Muscle layer of colon (tissue), 2 donors: ENCODE measurements around the gene HTR1A.

Source experiments
- H3K27ac ChIP-seq: one replicate; pipeline ENCODE4 v1.7.0; 2013; ENCODE audit warnings: low read depth, mild to moderate bottlenecking, low read length, moderate library complexity
- H3K27me3 ChIP-seq, 2 donors: one replicate each; pipeline ENCODE4 v1.7.0; 2013; ENCODE audit warnings: low read length in 2 of 2, mild to moderate bottlenecking in 2 of 2; ENCODE audit not compliant: insufficient read depth in 2 of 2, control insufficient read depth in 1 of 2
- H3K36me3 ChIP-seq: one replicate; pipeline ENCODE4 v1.7.0; 2013; ENCODE audit warnings: mild to moderate bottlenecking, low read length; ENCODE audit not compliant: insufficient read depth
- H3K4me1 ChIP-seq: one replicate; pipeline ENCODE4 v1.7.0; 2013; ENCODE audit warnings: mild to moderate bottlenecking, low read length; ENCODE audit not compliant: insufficient read depth
- H3K4me3 ChIP-seq, 2 donors: one replicate each; pipeline ENCODE4 v1.7.0; 2013; ENCODE audit warnings: low read length in 2 of 2, low read depth in 1 of 2, mild to moderate bottlenecking in 1 of 2, moderate library complexity in 1 of 2
- H3K9ac ChIP-seq: one replicate; pipeline ENCODE4 v1.7.0; 2013; ENCODE audit warnings: low read length
- H3K9me3 ChIP-seq: one replicate; pipeline ENCODE4 v1.7.0; 2013; ENCODE audit warnings: mild to moderate bottlenecking, low read length
- donor health status: abdominal sarcoma.
- donor health status: Adenocarcinoma of cecum.

The HTR1A gene

DNA sequence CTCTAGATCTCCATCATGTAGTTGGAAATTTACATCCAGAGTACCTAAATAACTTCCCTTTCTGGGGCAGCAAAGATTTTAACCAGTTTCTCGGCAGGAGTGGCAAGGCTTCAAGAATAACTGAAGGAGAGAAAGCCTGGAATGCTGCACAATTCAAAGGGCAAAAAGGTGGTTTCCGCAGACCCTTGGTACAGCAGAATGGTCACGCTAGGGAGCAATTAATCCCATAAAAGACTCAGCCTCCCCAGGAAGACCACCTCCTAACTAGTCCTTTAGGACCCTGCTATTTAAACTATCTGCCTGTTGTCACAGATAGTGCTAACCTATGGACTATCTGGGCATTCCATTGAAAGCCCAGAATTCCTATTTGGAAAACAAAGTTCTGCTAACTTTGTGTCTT, 3.6 kb downstream of the HTR1A start:
- H3K27ac ChIP-seq, result no peak overlapping the region
- no peak overlapping the region for H3K9ac ChIP-seq
- no peaks in the 10 kb centered on the region for H3K36me3 ChIP-seq
- H3K27me3 ChIP-seq, result peaks cover 0 to 21% of the 10 kb centered on the region in 2 donors
- no peaks in the 10 kb centered on the region for H3K4me1 ChIP-seq
- no peak overlapping the region for H3K4me3 ChIP-seq
- H3K9me3 ChIP-seq, result no peaks in the 10 kb centered on the region

DNA sequence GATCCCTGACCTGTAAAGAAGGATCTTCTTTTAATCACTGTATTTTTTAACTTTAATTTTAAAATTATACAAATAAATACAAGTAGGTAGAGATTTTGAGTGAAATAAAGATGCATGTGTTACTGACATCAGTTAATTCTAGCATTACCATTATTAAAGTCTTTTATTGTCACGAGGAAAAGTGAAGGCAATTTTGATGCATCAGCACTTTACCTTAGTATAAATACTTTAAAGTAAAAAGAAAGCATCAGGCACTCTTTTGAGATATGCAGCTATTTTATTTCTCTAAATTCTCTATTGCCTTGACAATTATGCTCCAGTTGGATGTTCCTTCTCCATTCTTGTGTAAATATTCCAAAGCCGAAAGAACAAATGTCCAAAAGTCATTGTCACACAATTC, 4.6 kb downstream of the HTR1A start:
- H3K27me3 ChIP-seq, result peaks cover 0 to 21% of the 10 kb centered on the region in 2 donors
- H3K9ac ChIP-seq, result no peak overlapping the region
- no peaks in the 10 kb centered on the region for H3K36me3 ChIP-seq
- H3K4me3 ChIP-seq, result no peak overlapping the region
- no peaks in the 10 kb centered on the region for H3K4me1 ChIP-seq
- no peaks in the 10 kb centered on the region for H3K9me3 ChIP-seq
- H3K27ac ChIP-seq, result no peak overlapping the region

DNA sequence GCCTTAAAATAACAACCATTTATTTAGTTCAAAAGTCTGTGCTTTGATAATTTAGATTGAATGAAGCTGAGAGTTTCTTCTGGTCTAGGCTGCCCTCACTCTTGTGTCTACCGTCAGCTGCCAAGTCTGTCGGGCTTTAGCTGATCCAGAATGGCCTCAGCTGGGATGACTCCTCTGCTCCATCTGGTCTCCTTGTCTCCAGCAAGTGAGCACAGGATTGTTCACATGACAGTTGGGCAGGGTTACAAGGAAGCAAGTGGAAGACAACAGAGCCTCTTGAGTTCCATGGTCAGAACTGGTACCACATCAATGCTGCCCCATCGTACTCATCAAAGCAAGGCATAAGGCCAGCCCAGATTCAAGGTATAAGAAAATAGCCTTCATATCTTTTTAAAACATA, 9.0 kb downstream of the HTR1A start:
- no peak overlapping the region for H3K9ac ChIP-seq
- no peak overlapping the region for H3K27ac ChIP-seq
- no peaks in the 10 kb centered on the region for H3K27me3 ChIP-seq
- H3K9me3 ChIP-seq, result no peaks in the 10 kb centered on the region
- H3K36me3 ChIP-seq, result no peaks in the 10 kb centered on the region
- no peaks in the 10 kb centered on the region for H3K4me1 ChIP-seq
- H3K4me3 ChIP-seq, result no peak overlapping the region

DNA sequence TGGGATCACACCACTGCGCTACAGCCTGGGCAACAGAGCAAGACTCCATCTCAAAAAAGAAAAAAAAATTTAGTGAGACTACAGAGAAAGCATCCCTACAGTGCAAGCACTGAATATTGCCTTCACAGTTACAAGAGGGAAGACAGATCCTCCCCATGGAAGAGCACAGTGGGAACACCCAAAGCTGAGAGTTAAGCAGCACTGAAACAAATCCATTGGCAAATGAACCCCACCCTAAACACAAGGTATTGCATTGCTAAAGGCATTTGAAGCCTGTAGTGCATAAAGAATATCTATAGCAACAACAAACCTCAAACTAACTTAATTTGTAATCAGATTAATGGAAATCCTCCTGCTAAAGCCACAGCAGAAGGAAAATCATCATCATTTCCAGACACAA, 27.1 kb downstream of the HTR1A start:
- Histone ChIP-seq H3K27me3 (no peaks in the 10 kb centered on the region), H3K9ac (no peak overlapping the region), H3K27ac (no peak overlapping the region), H3K4me1 (no peaks in the 10 kb centered on the region), H3K4me3 (no peak overlapping the region), H3K9me3 (no peaks in the 10 kb centered on the region), H3K36me3 (no peaks in the 10 kb centered on the region)

DNA sequence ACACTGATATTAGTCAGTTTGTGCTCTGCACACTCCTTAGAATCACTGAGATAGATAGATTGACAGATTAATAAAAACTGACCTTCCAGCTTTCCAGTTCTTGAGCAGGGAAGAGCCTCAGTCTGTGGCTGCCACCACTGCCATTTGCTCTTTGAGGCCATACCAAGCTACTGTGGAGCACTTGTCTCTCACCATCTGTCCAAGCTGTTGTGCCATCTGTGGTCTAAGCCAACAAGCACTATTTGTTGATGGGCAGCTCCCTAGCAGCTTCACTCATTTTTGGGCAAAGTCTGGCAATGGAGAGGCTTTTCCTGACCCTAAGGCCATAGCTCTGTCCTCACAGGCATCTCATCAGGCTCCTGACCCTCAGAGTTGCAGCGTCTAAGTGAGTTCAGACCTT, 30.4 kb downstream of the HTR1A start:
- H3K36me3 ChIP-seq, result no peaks in the 10 kb centered on the region
- no peak overlapping the region for H3K4me3 ChIP-seq
- no peaks in the 10 kb centered on the region for H3K27me3 ChIP-seq
- H3K9ac ChIP-seq, result no peak overlapping the region
- H3K9me3 ChIP-seq, result no peaks in the 10 kb centered on the region
- no peak overlapping the region for H3K27ac ChIP-seq
- no peaks in the 10 kb centered on the region for H3K4me1 ChIP-seq

DNA sequence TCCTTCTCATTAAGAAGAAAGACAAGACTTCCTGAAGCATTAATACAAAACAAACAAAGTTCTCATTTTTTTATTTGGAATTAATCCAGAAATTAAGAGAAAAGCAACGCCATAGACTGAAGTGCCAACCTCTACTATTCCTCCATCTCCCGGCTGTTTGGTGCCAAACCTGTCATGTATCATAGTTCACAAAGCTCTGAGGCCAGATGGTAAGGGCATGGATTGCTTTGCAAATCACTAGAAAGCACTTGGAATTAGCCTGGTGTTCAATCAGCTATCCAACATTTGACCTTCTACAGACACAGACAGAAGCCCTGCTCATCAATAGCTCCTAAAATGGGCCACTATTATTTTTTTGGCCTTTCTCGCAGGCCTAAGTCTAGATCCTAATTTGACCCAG, 33.8 kb downstream of the HTR1A start:
- H3K9me3 ChIP-seq, result no peaks in the 10 kb centered on the region
- H3K27me3 ChIP-seq, result no peaks in the 10 kb centered on the region
- H3K4me3 ChIP-seq, result no peak overlapping the region
- no peaks in the 10 kb centered on the region for H3K4me1 ChIP-seq
- H3K9ac ChIP-seq, result no peak overlapping the region
- H3K27ac ChIP-seq, result no peak overlapping the region
- H3K36me3 ChIP-seq, result no peaks in the 10 kb centered on the region

DNA sequence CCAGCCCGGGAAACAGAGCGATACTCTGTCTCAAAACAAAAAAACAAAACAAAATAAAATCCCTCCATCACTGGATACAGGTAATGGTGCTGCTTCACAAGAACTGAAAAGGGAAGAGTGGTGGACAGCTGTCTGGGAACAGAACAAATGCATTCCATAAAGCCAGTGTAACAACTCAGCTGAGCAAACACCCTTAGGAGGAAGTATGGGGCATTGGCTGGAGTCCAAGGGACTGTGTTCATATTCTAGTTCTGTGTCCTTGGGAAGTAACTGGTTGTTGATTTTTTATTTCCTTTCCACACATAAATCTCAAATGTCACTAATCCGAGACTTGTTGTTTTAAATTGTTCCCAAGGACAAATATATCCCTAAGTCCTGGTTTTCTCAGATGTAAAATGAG, 38.3 kb downstream of the HTR1A start:
- H3K36me3 ChIP-seq, result no peaks in the 10 kb centered on the region
- no peak overlapping the region for H3K4me3 ChIP-seq
- H3K27me3 ChIP-seq, result no peaks in the 10 kb centered on the region
- H3K9me3 ChIP-seq, result no peaks in the 10 kb centered on the region
- no peaks in the 10 kb centered on the region for H3K4me1 ChIP-seq
- H3K9ac ChIP-seq, result no peak overlapping the region
- no peak overlapping the region for H3K27ac ChIP-seq

DNA sequence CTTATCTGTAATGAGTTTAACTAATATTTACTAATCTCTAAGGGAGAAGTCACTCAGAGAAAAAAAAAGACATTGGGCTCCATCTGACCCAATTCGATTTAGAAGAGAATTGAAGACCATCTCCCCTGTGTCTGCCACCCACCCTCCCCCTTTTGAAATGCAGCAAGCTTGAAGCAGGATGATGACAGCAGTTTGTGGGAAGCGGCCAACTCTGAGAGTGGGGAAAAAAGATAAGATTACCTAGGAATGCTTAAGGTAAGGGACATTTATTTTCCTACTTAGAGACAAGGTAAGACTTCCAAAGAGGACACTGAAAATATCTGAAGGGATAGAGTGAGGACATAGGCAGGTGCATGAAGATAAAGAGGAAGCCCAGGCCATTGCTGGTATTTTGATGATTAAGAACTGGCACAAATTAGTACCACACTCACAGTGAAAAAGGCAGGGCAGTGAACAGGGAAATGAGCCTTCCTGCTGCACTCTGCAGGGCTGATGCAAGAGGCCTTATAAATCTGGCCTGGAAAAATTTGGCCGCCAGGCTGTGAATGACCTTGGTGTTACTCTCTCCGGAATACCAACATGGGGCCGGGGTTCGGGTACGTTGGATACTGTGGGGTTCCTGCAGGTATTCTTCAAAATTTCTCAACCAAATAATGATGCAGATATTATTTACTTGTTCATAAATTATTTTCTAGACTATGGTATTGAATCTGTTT, 42.3 kb downstream of the HTR1A start:
- Histone ChIP-seq H3K4me1 (no peaks in the 10 kb centered on the region), H3K9ac (no peak overlapping the region), H3K36me3 (no peaks in the 10 kb centered on the region), H3K4me3 (no peak overlapping the region), H3K27me3 (no peaks in the 10 kb centered on the region), H3K9me3 (no peaks in the 10 kb centered on the region), H3K27ac (no peak overlapping the region)

DNA sequence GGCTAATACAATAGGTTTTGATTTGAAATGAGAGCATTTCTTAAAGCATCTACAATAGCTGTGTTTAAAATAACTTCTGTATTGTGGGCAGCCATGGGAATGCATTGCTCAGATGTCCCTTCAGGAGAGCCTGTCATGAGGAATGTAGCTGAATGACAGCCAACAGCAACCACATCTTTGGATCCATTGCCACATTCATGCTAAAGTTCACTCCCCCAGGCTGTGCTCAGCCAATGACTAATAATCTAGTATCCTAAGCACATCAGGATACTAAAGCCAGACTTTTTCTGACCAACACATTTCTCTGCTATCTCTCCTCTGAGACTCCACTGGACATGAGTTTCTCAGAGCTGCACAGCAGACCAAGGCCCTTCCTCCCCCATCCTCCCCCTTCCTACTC, 45.5 kb downstream of the HTR1A start:
- H3K9me3 ChIP-seq, result no peaks in the 10 kb centered on the region
- H3K4me1 ChIP-seq, result no peaks in the 10 kb centered on the region
- H3K36me3 ChIP-seq, result no peaks in the 10 kb centered on the region
- no peak overlapping the region for H3K4me3 ChIP-seq
- H3K9ac ChIP-seq, result no peak overlapping the region
- no peaks in the 10 kb centered on the region for H3K27me3 ChIP-seq
- H3K27ac ChIP-seq, result no peak overlapping the region

DNA sequence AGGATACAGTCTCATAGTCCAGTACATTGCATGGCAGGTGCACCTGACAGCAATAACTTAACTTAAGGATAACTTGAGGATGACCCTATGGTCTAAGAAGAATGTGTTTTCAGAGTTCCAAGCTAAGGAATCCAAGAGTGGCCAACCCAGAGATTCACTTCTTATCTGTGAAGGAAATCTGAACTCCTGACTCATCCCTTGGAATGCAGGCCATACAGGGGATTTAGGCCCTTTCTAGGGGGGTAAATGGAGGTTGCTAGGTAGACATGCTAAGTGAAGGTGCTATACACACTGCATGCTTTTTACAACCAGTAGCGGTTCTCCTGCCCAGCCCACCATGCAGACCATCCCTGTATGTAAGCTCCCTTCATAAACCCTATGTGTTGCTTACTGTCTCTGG, 50.4 kb downstream of the HTR1A start:
- Histone ChIP-seq H3K4me3 (no peak overlapping the region), H3K9ac (no peak overlapping the region), H3K27ac (no peak overlapping the region), H3K9me3 (no peaks in the 10 kb centered on the region), H3K4me1 (no peaks in the 10 kb centered on the region), H3K36me3 (no peaks in the 10 kb centered on the region), H3K27me3 (no peaks in the 10 kb centered on the region)
